Astrocyte (in vitro differentiated cells and primary cell): ENCODE measurements around the gene CDH13. TPM values are rescaled to one million over a fixed set of nuclear protein-coding genes. Genes with fewer than 3 reads are reported as not detected.
A peak's percentile ranks its signal among the peaks of the same experiment; 100 is the strongest.

ENCODE experiments used
- DNase-seq: peaks from one replicate; pipeline ENCODE4 v3.0.0-alpha.2; 2010; ENCODE audit warnings: low read depth
- FAIRE-seq: peaks from 2 replicates; lab custom pipeline; 2011; peaks lifted over from hg19 to GRCh38; lab: Jason Lieb, UNC
- H2AFZ ChIP-seq: 2 replicates; pipeline ENCODE4 v1.6.0; 2012; ENCODE audit warnings: low read depth, low read length, inconsistent platforms
- H3K27ac ChIP-seq: 2 replicates; pipeline ENCODE4 v1.5.1; 2011; ENCODE audit warnings: low read depth, low read length, inconsistent platforms
- H3K27me3 ChIP-seq: 2 replicates; pipeline ENCODE4 v1.6.0; 2011; ENCODE audit warnings: low read length, inconsistent platforms; ENCODE audit not compliant: insufficient read depth
- H3K36me3 ChIP-seq: 2 replicates; pipeline ENCODE4 v1.5.1; 2011; ENCODE audit warnings: low read length, inconsistent platforms; ENCODE audit not compliant: insufficient read depth
- H3K4me1 ChIP-seq: 2 replicates; pipeline ENCODE4 v1.5.1; 2011; ENCODE audit warnings: low read length, inconsistent platforms; ENCODE audit not compliant: insufficient read depth
- H3K4me2 ChIP-seq: 2 replicates; pipeline ENCODE4 v1.6.0; 2012; ENCODE audit warnings: low read length, inconsistent platforms
- H3K4me3 ChIP-seq: 2 replicates; pipeline ENCODE4 v1.5.1; 2011; ENCODE audit warnings: low read depth, mild to moderate bottlenecking, low read length, inconsistent platforms; ENCODE audit not compliant: insufficient read depth
- H3K79me2 ChIP-seq: 2 replicates; pipeline ENCODE4 v1.6.0; 2012; ENCODE audit warnings: mild to moderate bottlenecking, low read length, inconsistent platforms; ENCODE audit not compliant: insufficient read depth
- H3K9ac ChIP-seq: 2 replicates; pipeline ENCODE4 v1.6.0; 2012; ENCODE audit warnings: mild to moderate bottlenecking, low read length, inconsistent platforms
- H3K9me3 ChIP-seq: 2 replicates; pipeline ENCODE4 v1.5.1; 2012; ENCODE audit warnings: low read depth, mild to moderate bottlenecking, low read length, inconsistent platforms; ENCODE audit not compliant: insufficient read depth
- H4K20me1 ChIP-seq: 2 replicates; pipeline ENCODE4 v1.6.0; 2012; ENCODE audit warnings: low read length, inconsistent platforms; ENCODE audit not compliant: insufficient read depth
- H3K27ac Mint-ChIP-seq: one replicate; pipeline ENCODE4 v1.8.0; 2021; ENCODE audit warnings: mild to moderate bottlenecking, mixed read lengths; ENCODE audit not compliant: unreplicated experiment
- H3K27me3 Mint-ChIP-seq: one replicate; pipeline ENCODE4 v1.8.0; 2021; ENCODE audit warnings: low read depth, mixed read lengths; ENCODE audit not compliant: unreplicated experiment
- H3K36me3 Mint-ChIP-seq: one replicate; pipeline ENCODE4 v1.8.0; 2021; ENCODE audit warnings: low read depth, mixed read lengths; ENCODE audit not compliant: unreplicated experiment
- H3K4me1 Mint-ChIP-seq: one replicate; pipeline ENCODE4 v1.8.0; 2021; ENCODE audit warnings: low read depth, mixed read lengths; ENCODE audit not compliant: unreplicated experiment
- H3K4me3 Mint-ChIP-seq: one replicate; pipeline ENCODE4 v1.8.0; 2021; ENCODE audit warnings: mild to moderate bottlenecking, moderate library complexity, mixed read lengths; ENCODE audit not compliant: unreplicated experiment
- H3K9me3 Mint-ChIP-seq: one replicate; pipeline ENCODE4 v1.8.0; 2021; ENCODE audit warnings: mild to moderate bottlenecking, mixed read lengths; ENCODE audit not compliant: unreplicated experiment
- CTCF ChIP-seq: IDR thresholded peaks from 2 replicates; pipeline ENCODE4 v1.5.1; 2011; ENCODE audit warnings: low read depth, mild to moderate bottlenecking, inconsistent platforms, low read length, moderate library complexity; ENCODE audit not compliant: insufficient read depth
- EZH2 ChIP-seq: IDR thresholded peaks from 2 replicates; pipeline ENCODE4 v1.6.1; 2012; ENCODE audit warnings: mild to moderate bottlenecking, low read length, inconsistent platforms; ENCODE audit not compliant: insufficient read depth
- total RNA-seq: library from RNA; stranded (reverse); gene quantifications from 2 replicates; pipeline ENCODE4 v1.2.1, GENCODE V29; 2021

Gene CDH13
- total RNA-seq, 1 donor from 2014 or later, result 41.7 TPM

- no peaks in the 10 kb centered on the region for H3K27me3 ChIP-seq
- no peak for DNase-seq
- no peaks in the 10 kb centered on the region for H3K36me3 ChIP-seq
- H3K4me1 ChIP-seq, result peaks cover 3% of the 10 kb centered on the region
- H3K27ac ChIP-seq, result no peak overlapping the region
- H3K27me3 Mint-ChIP-seq, result peaks cover 6% of the 10 kb centered on the region
- H4K20me1 ChIP-seq, result no peaks in the 10 kb centered on the region
- H2AFZ ChIP-seq, result no peak overlapping the region
- H3K9me3 Mint-ChIP-seq, result peaks cover 3% of the 10 kb centered on the region
- H3K9ac ChIP-seq, result no peak overlapping the region
- H3K36me3 Mint-ChIP-seq, result no peaks in the 10 kb centered on the region
- no peaks in the 10 kb centered on the region for H3K79me2 ChIP-seq
- TF ChIP-seq CTCF (no peak), EZH2 (no peak)
- FAIRE-seq, result no peak
- H3K4me1 Mint-ChIP-seq, result peaks cover 10% of the 10 kb centered on the region
- H3K4me2 ChIP-seq, result no peak overlapping the region
- H3K27ac Mint-ChIP-seq, result no peak overlapping the region
- H3K4me3 ChIP-seq, result no peak overlapping the region
- H3K4me3 Mint-ChIP-seq, result no peak overlapping the region
- H3K9me3 ChIP-seq, result no peaks in the 10 kb centered on the region
Measured at GRCh38 chr16:83354015-83354414, 727.2 kb downstream of the CDH13 start.

GRCh38 chr16:83355570-83356218, 728.9 kb downstream of the CDH13 start:
- H4K20me1 ChIP-seq, result no peaks in the 10 kb centered on the region
- H3K27me3 Mint-ChIP-seq, result peaks cover 6% of the 10 kb centered on the region
- H3K27ac Mint-ChIP-seq, result no peak overlapping the region
- no peak overlapping the region for H3K4me2 ChIP-seq
- H3K79me2 ChIP-seq, result no peaks in the 10 kb centered on the region
- no peak overlapping the region for H3K4me3 ChIP-seq
- H3K9me3 Mint-ChIP-seq, result peaks cover 3% of the 10 kb centered on the region
- TF ChIP-seq EZH2 (no peak), CTCF (no peak)
- H3K27ac ChIP-seq, result no peak overlapping the region
- FAIRE-seq (no peak), DNase-seq (no peak)
- H3K27me3 ChIP-seq, result no peaks in the 10 kb centered on the region
- H3K36me3 ChIP-seq, result no peaks in the 10 kb centered on the region
- no peaks in the 10 kb centered on the region for H3K4me1 ChIP-seq
- H3K4me1 Mint-ChIP-seq, result peaks cover 10% of the 10 kb centered on the region
- H2AFZ ChIP-seq, result no peak overlapping the region
- no peaks in the 10 kb centered on the region for H3K36me3 Mint-ChIP-seq
- no peak overlapping the region for H3K9ac ChIP-seq
- H3K9me3 ChIP-seq, result no peaks in the 10 kb centered on the region
- no peak overlapping the region for H3K4me3 Mint-ChIP-seq

GRCh38 chr16:83356266-83356665, 729.5 kb downstream of the CDH13 start:
- Mint-ChIP-seq H3K4me3 (no peak overlapping the region), H3K27me3 (peaks cover 6% of the 10 kb centered on the region), H3K9me3 (peaks cover 3% of the 10 kb centered on the region), H3K4me1 (peaks cover 10% of the 10 kb centered on the region), H3K36me3 (no peaks in the 10 kb centered on the region), H3K27ac (no peak overlapping the region)
- no peaks in the 10 kb centered on the region for H3K4me1 ChIP-seq
- no peak overlapping the region for H3K9ac ChIP-seq
- H3K27ac ChIP-seq, result no peak overlapping the region
- no peak for FAIRE-seq
- TF ChIP-seq CTCF (peak; percentile 75), EZH2 (no peak)
- no peak overlapping the region for H2AFZ ChIP-seq
- peak; percentile 60 for DNase-seq
- H3K27me3 ChIP-seq, result no peaks in the 10 kb centered on the region
- H3K79me2 ChIP-seq, result no peaks in the 10 kb centered on the region
- no peak overlapping the region for H3K4me2 ChIP-seq
- no peaks in the 10 kb centered on the region for H3K36me3 ChIP-seq
- no peaks in the 10 kb centered on the region for H4K20me1 ChIP-seq
- H3K9me3 ChIP-seq, result no peaks in the 10 kb centered on the region
- no peak overlapping the region for H3K4me3 ChIP-seq
